Measurements from ENCODE around the gene CLIC6. TPM values are rescaled to one million over a fixed set of nuclear protein-coding genes. Genes with fewer than 3 reads are reported as not detected.
"Not testable (repeated sequence)": the region's sequence is repeated elsewhere in the genome, so short reads cannot be mapped to it uniquely, and the experiment has no call there.

The CLIC6 gene
- total RNA-seq, 1 donor from 2014 or later, result 0.60 TPM

DNA sequence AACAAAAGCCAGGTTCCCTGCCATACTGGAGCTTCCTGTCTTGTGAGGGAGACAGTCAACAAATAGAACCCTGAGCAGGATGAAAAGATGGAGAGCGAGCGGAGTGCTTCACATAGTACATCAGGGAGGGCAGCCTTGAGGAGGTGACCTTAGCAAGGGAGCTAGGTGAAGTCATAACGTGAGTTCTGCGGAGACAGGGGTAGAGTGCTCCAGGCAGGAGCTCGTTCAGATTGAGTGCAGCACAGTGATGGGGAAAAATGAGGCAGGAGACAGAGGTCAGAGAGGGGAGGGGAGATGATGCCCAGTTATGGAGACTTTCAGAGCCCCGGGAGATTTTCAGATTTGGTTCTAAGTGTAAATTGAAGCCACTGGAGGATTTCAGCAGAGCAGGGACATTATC is 15.3 kb upstream of the CLIC6 start:
- ATAC-seq, result no peak

DNA sequence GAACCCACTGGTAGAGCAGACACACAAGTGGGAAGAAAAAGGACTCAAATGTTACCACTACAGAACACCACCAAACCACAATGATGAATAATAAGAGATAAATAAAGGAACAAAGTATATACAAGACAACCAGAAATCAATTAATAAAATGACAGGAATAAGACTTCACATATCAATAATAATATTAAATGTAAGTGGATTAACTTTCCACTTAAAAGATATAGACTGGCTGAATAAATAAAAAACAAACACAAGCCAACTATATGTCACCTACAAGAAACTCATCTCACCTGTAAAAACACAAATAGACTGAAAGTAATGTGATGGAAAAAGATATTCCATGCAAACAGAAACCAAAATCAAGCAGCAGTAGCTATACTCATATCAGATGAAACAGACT is 6.9 kb upstream of the CLIC6 start:
- no peak for ATAC-seq

DNA sequence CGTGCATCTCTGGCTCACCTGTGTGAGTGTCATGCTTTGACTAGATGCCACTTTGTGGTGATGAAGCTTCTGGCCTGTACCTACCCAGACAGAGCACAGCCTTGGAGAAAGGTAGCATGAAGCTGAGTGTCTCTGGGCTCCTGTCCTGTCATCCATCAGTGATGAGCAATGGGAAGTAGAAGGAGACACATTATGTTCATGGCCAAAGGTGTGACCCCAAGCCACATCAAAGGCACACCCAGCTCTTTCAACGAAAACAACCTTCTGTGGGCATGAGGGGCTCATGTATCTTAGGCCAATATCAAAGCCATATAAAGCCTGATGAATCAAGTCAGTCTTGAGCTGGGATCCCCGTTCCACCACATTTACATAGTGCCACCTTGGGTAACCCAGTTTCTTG is 1.0 kb upstream of the CLIC6 start:
- no peak for ATAC-seq

DNA sequence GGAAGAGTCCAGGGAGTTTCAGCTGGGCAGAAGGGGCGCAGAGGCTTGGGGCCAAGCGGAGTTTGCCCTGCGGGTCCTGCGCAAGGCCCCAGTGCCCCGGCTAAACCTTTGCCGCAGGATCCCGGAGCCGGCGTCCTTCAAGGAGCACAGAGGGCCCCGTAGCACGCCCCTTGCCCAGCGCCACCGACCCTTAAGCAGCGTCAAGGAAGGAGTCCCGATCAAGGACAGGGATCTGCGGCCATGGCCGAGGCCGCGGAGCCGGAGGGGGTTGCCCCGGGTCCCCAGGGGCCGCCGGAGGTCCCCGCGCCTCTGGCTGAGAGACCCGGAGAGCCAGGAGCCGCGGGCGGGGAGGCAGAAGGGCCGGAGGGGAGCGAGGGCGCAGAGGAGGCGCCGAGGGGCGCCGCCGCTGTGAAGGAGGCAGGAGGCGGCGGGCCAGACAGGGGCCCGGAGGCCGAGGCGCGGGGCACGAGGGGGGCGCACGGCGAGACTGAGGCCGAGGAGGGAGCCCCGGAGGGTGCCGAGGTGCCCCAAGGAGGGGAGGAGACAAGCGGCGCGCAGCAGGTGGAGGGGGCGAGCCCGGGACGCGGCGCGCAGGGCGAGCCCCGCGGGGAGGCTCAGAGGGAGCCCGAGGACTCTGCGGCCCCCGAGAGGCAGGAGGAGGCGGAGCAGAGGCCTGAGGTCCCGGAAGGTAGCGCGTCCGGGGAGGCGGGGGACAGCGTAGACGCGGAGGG is 520 bp downstream of the CLIC6 start:
- ATAC-seq, result peak; percentile 36

DNA sequence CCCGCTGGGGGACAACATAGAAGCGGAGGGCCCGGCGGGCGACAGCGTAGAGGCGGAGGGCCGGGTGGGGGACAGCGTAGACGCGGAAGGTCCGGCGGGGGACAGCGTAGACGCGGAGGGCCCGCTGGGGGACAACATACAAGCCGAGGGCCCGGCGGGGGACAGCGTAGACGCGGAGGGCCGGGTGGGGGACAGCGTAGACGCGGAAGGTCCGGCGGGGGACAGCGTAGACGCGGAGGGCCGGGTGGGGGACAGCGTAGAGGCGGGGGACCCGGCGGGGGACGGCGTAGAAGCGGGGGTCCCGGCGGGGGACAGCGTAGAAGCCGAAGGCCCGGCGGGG is 1.1 kb downstream of the CLIC6 start:
- not testable (repeated sequence) for ATAC-seq

DNA sequence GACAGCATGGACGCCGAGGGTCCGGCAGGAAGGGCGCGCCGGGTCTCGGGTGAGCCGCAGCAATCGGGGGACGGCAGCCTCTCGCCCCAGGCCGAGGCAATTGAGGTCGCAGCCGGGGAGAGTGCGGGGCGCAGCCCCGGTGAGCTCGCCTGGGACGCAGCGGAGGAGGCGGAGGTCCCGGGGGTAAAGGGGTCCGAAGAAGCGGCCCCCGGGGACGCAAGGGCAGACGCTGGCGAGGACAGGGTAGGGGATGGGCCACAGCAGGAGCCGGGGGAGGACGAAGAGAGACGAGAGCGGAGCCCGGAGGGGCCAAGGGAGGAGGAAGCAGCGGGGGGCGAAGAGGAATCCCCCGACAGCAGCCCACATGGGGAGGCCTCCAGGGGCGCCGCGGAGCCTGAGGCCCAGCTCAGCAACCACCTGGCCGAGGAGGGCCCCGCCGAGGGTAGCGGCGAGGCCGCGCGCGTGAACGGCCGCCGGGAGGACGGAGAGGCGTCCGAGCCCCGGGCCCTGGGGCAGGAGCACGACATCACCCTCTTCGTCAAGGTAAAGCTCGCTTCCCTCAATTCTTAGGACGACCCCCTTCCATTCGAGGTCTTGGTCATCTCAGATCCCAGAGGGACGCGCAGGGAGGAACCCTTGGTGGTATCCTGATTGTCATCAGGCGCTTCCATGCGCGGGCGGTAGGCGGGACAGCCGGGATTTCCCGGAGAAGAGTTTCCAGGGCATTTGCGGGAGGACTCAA is 1.6 kb downstream of the CLIC6 start:
- peak; percentile 51 for ATAC-seq

DNA sequence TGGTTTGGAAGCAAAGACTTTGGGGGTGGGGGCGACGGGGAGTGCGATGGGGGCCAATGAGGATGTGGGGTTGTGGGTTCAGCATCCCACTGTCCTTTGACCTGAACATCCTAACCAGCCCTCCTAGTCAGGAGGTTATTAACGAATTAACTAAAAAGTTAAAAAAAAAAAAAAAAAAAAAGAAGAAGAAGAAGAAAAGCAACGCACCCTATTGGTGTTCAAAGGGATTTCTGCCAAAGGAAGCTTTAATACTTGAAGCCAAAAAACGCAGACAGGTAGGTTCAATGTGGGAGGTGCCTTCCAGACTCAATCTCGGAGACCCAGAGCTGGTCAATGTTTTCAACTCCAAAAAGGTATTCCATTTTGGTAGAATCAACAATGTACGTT is 2.2 kb downstream of the CLIC6 start:
- no peak for ATAC-seq

DNA sequence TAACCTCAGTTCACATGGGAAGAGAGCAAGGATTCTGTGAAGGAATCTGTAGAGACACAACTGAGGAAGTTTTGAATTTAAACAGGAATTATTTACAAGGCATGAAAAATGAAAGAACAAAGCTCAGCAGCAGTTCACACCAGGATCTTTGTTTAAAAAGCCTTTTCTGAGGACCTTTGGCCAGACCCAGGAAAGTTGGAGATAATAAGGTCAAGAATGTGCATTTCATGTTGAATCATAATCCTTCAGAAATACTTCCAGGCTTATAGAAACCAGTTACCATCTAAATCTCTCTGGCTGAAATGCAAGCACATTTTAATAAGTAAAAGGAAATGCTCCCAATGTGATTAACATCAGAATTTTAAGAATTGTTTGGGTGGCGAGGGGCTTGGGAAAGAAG is 2.7 kb downstream of the CLIC6 start:
- ATAC-seq, result no peak

DNA sequence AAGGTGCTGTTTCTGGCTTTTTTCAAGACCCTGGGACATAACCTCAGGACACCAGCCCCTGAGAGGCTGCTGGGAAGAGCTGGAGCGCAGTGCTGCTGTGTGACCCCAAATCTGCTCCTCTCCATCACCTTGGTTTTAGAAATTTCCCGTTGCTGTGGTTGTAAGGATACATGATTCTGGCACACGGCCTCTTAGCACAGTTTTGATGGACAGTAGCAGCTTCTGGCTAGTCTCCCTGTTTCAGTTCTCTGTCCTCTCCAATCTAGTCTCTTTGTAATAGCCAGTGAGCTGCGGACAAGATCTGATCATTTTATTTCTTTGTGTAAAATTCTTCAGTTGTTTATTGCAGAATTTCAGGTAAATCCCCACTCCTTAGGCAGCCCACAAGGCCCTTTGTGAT is 3.1 kb downstream of the CLIC6 start:
- ATAC-seq, result no peak

DNA sequence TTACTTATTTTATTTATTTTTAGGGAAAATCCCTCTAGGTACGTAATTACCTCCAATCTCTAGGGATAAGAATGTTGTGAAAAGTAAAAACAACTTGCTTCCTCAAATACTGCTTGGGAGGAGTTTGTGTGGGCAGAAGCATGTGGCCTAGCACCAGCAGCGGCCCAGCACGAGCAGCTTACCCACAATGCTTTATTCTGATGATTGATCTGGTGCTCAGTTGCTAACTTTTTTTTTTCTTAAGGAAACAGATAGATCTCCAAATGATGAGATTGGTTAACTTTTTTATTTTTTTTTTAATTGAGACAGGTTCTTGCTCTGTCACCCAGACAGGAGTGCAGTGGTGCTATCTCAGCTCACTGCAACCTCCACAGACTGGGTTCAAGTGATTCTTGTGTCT is 4.2 kb downstream of the CLIC6 start:
- no peak for ATAC-seq

DNA sequence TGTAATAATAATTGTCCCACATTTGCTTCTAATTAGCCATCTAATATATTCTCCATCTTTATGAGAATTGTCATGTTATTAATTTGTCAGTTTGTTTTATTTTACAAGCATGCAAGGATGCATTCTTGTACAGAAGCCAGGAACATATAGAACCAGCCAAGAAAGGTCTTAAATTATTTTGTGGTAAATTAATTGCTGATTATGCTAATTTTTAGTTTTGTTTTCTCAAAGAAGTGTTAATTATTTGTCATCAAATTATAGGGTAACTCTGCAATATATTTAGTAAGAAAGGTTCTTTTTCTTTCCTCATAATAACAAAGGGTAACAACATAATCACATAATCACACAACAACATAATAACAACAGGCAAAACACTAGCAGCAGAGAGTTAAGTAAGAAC is 5.7 kb downstream of the CLIC6 start:
- no peak for ATAC-seq

DNA sequence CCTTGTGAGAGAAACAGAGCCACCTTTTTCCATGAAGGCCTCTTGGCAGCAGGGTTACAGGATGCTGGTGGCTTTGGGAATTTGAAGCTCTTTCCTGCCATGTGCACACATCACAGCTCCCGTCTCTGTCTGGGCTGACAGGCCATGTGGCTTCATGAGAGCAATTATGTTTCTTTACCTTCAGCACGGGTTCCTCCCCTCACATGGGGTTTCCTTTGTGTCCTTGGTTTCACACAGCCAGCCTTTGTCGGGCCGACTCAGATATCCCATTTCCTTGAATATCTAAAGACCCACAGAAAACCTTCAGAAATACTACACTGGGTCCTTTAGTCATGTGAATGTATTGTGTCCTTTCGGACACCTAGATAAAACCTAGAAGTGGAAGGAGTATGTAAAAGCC is 7.1 kb downstream of the CLIC6 start:
- ATAC-seq, result no peak

DNA sequence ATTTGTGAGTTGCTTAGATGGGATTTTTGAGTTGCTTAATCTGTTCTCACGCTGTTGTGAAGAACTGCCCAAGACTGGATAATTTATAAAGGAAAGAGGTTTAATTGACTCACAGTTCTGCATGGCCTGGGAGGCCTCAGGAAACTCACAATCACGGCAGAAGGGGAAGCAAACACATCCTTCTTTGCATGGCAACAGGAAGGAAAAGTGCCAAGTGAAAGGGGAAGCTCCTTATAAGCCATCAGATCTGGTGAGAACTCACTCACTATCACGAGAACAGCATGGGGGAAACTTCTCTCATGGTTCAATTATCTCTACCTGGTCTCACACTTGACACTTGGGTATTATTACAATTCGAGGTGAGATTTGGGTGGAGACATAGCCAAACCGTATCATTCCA is 10.3 kb downstream of the CLIC6 start:
- ATAC-seq, result no peak

DNA sequence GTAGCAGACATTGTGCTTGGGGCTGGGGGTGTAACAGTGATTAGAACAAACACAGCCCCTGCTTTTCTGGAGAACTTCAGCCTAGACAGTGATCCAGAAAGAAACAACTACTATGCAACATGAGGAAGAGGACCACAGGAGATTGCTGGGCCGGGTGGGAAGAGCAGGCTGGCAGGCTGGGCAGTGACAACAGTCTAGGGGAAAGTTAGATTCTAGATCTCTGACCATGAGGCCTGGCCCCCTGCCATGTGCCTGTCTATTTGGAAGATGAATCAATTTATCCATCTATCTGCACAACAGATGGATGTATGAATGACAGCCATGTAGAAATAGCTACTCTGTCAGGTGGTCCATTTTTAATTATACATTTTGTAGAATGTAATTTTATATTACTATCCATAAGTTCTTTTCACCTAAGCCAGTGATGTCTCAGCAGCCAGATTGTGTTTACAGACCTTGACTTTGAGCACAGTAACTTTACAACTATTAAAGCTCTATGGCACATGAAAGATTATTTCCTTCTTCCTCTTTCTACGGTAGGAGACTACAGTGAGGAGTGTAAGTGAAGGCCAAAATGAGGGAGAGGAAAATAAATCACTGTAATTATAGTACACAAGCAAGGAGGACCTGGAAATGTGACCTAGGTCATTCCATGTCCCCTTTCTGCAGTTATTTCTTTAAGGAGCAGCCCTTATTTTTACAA is 15.5 kb downstream of the CLIC6 start:
- ATAC-seq, result no peak

DNA sequence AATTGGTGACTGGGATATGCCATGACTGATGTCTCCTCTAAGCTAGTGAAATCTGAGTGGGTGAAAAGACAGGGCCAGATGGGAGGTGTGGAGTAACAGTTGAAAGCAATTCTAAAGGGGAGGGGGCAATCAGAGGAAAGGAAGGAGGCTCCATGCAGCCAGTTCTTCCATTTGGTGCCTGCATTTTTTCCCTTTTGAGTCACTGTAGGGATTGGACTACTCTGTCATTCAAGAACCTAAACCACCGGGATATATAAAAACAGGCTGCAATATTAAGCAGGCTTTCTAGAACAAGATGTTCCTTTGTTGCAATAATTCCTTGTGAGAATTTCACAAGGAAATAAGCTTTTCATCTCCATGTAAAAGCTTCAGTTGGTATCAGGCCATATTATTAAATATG is 18.3 kb downstream of the CLIC6 start:
- peak; percentile 36 for ATAC-seq

DNA sequence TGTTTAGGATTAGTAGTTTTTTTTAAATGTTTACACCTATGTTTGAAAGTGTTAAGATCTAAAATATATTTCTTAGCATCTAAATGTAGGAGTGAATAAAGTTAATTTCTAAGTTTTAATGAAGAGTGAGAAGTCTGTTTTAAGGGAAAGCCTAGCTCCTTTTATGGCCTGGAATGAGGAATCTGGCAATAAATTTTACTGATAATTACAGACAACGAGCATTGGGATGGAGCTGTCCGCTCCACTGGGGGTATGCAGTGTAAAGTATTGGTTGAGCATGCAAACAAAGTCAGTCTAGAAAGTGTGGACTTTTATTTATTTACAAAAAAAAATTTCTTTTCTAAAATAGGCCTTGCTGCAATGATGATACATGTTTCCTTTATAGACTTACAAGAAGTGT is 19.0 kb downstream of the CLIC6 start:
- ATAC-seq, result no peak

DNA sequence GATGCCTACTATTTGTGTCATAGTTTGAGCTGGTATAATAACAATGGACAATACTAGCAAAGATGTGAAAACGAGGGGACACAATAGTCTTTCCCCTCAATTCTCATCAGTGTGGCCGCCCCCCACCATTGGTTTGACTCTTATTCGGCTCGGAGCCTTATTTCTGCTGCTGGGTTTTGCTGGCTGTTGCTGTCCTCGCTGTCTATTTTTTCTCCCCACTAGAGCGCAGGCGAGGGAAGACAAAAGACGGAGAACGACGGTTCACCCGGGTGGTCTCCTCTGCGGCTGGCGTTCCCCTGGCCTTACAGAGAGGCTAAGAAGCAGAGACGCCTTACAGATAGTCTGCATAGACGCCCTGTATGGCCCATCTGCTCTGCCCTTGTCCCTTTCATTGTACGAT is 19.4 kb downstream of the CLIC6 start:
- no peak for ATAC-seq

DNA sequence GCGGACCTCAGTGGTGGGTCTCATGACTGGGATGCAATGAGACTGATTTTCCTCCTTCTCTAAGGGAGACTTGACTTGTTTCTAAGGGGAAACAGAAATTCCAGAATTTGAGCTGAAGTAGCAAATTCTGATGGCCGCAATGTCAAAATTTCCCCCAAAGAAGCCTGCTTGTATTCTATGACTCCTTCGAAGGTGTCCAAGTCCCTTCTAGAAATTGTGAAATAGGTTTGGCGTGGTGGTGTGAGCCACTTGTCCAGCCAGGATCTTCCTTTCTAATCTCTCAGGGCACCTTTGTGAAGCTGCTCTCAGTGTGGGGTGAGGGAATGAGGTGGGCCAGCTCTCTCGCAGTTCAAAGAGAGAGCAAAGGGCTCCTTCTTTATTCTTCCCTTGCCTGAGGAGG is 19.9 kb downstream of the CLIC6 start:
- no peak for ATAC-seq

DNA sequence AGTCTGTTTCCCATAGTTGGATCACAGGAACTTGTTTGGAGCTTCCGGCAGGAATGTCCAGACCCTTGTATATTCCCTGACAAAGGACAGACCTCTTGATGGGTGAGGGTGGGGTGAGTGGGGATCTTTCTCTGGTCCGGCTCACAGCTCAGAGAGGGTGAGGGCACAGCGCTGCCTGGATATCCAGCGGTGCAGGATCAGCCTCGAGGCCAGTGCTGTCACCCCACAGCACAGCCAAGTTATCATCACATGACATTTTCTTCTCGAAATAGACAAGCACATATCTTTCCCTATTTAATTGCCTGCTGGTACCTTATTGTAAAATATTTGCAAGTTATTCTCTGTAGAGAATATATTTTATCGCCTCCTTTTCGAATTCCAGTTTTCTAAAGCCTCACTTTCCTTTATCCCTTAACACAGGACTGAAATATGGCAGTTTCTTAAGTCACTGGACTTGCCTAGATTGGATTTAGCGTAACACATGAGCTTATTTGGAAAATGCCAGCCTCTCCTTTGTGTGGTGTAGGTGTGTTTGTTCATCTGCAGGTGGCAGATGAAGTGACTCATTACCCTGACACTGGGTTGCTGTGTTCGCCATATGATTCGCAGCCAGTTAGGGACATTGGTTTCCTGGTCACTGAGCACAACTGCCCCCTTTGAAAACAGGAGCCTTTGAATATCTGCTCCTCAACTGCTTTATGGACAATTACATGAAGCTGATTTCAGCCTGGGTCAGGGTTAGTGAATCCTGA is 21.4 kb downstream of the CLIC6 start:
- ATAC-seq, result peak; percentile 80

DNA sequence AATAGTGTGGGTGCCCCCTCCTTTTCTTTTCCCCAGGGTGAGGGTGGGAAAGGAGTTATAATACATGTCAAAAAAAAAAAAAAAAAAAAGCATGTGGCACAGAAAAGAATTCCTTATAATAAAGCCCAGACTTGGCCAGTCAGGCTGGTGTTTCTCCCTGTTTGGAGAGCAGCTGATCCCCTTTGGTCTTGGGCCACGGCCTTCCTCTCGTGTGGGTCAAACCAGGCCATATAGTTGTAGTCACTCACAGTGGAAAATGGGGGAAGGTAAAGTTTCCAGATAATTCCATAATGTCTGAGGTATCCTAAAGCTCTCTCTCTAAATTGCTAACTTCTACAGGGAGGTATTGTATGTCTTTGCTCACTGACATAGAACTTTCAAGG is 22.0 kb downstream of the CLIC6 start:
- peak; percentile 12 for ATAC-seq

DNA sequence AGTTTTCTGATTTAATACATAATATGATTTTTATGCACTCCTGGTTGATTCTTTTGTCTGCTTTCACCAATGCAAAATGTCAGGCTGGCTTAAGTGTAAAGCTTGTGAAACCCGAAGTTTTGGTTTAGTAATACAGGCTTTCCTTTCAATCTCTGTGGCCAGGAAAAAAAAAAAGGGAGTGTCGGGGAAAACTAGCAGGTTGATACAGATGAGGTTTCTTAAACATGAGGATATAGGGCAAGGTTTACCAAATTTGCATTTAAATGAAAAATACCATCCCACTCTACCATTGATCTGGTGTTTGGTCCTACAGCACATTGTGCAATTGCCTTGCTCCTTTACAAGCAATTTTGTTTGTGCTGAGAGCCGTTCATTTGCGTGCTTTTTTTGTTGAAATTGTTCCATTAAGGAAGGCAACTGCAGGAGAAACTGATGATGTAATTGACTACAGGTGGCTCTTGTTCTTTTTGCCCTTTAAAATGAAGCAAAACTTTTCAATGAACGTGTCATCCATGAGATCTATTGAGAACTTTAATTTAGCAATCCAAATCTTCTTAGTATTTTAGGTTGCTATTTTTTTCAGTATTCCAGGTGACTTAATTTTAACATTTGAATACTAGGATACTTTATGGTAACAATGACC is 22.7 kb downstream of the CLIC6 start:
- ATAC-seq, result peak; percentile 64

DNA sequence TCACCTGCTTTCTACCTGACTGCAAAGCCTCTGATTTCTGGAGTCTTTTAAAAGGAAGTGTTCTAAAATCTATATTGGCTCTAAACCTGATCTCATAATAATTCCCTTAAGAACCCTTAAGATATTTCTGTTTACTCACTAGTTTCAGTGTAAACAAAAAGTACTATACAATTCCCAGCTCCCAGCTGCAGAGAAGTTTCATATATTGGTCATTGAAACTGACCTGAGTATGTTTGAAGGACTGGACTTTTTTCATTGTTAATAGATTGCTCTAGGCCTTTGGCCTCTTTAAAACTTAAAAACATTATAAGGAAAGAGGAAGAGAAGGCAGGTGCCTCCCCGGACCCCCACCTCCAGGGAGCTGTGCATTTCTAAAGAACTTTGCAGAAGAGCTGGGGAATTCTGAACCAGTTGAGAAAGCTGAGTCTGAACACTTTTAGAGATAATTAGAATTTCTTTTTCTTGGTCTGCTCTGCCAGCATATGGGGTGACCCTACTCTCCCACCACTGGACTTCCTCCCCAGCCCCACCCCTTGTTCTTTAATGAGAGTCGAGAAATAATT is 23.7 kb downstream of the CLIC6 start:
- ATAC-seq, result no peak

All from esophagus mucosa (tissue), 1 donor.